Skeletal muscle satellite cell (primary cell): ENCODE results near the gene AAGAB.

Experiments used
- H3K27me3 ChIP-seq: 2 replicates; pipeline ENCODE4 v1.7.0; 2013; ENCODE audit warnings: low read length; ENCODE audit not compliant: control insufficient read depth, insufficient read depth
- H3K36me3 ChIP-seq: 2 replicates; pipeline ENCODE4 v1.7.0; 2013; ENCODE audit warnings: mild to moderate bottlenecking, control low read depth, low read length; ENCODE audit not compliant: insufficient read depth
- H3K4me1 ChIP-seq: 2 replicates; pipeline ENCODE4 v1.7.0; 2013; ENCODE audit warnings: low read length; ENCODE audit not compliant: control insufficient read depth, insufficient read depth
- H3K4me2 ChIP-seq: 2 replicates; pipeline ENCODE4 v1.7.0; 2013; ENCODE audit warnings: mild to moderate bottlenecking, low read length
- H3K4me3 ChIP-seq: 2 replicates; pipeline ENCODE4 v1.7.0; 2013; ENCODE audit warnings: low read length
- H3K9ac ChIP-seq: 2 replicates; pipeline ENCODE4 v1.7.0; 2013; ENCODE audit warnings: mild to moderate bottlenecking, low read depth, low read length, moderate library complexity
- H3K9me3 ChIP-seq: replicated peaks from 2 replicates; pipeline ENCODE4 v1.7.0; 2013; ENCODE audit warnings: mild to moderate bottlenecking, control low read depth, low read length

AAGAB gene

DNA sequence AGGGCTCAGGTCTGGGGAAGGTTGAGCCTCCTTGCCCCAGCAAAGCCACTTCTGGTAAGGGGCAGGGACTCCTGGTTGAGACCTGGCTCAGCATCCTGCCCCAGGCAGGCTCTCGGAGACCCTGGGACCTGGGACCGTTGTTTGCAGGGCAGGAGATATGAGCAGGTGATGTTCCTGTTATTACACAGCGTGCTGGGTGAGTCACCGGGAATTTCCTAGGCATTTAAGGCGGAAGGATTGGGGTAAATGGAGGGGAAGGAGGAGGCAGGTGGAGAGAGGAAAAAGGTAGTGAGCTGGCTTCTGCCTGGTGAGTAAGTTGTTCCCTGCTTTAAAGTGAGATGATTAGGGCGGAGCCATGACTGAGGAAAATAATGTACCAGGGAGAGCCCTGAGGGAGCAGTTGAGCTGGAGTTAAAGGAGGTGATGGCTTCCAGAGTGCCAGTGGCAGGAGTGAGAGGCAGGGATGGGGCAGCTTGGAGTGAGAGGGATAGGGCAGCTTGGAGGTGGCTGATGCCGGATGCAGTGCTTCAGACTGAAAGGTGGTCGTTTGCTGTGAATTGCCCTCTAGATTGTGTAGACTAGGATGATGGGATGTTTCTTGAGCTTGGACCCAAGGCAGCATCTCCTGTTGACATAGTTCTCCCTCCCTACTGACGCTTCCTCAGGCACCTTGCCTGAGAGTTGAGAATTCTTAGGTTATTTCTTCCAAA is 79.4 kb downstream of the AAGAB start:
- Histone ChIP-seq H3K9ac (no peak overlapping the region), H3K4me3 (no peak overlapping the region), H3K4me1 (peaks cover 80% of the 10 kb centered on the region)

DNA sequence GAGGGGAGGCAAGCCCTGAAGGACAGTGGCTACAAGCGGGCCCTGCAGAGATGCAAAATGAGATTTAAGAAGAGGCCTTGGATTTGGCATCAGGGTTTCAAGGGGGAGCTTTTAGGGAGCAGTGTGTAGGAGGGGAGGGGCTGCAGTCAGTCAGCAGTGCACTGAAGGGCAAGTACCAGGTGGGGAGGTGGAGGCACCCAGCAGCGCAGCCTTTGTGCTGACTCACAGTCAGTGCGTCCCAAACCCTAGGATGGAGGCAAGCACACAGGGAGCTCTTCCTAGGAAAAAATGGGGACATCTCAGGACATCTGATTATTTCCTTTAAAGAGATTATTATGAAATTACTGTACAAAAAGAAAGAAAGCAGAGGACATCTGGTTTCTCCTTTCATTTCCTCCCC is 80.0 kb downstream of the AAGAB start:
- Histone ChIP-seq H3K9ac (no peak overlapping the region), H3K36me3 (peaks cover 79% of the 10 kb centered on the region), H3K4me2 (no peak overlapping the region), H3K9me3 (no peaks in the 10 kb centered on the region), H3K4me1 (peaks cover 78% of the 10 kb centered on the region), H3K27me3 (no peaks in the 10 kb centered on the region), H3K4me3 (no peak overlapping the region)

More for the DNA sequence above, 79.4 kb downstream of the AAGAB start:
- Histone ChIP-seq H3K4me2 (no peak overlapping the region), H3K27me3 (no peaks in the 10 kb centered on the region), H3K9me3 (no peaks in the 10 kb centered on the region), H3K36me3 (peaks cover 80% of the 10 kb centered on the region)

DNA sequence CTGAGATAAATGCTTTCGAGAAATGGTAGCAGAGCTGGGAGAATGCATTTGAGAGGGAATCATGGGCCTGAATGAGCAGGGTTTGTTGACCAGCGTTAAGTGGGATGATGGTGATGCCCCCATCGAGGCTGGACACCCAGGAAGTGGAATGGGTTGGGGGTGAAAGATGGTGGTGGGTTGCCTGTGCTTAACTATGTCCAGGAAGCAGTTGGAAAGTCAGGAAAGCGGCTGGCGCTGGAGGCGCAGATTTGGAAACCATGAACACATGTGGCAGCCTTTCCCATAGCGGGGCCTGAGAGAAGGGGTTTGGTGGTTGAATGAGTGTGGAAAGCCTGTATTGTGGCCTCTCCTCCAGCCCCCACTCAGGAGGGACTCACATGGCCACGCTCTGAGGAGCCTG is 80.7 kb downstream of the AAGAB start:
- Histone ChIP-seq H3K36me3 (peaks cover 79% of the 10 kb centered on the region), H3K4me2 (no peak overlapping the region), H3K4me3 (no peak overlapping the region), H3K4me1 (peaks cover 71% of the 10 kb centered on the region), H3K27me3 (no peaks in the 10 kb centered on the region), H3K9me3 (no peaks in the 10 kb centered on the region), H3K9ac (no peak overlapping the region)

DNA sequence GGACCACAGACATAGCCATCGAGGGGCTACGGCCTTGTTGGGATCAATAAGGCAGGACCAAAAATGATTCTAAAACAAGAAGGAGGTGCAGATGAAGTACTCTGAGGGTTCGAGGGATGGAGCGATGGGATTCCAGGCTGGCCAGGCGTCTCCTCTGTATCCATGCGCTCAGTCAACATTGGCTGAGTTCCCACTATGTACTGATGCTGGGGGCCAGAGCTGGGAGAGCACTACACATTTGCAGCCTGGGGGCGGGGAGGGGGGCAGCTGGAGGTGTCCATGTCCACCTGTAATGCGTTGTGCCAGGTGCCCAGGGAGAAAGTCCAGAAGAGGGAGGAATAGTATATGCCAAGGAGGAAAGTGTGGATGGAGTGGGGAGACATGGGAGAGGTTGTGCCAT is 81.5 kb downstream of the AAGAB start:
- no peaks in the 10 kb centered on the region for H3K27me3 ChIP-seq
- peaks cover 84% of the 10 kb centered on the region for H3K36me3 ChIP-seq
- no peak overlapping the region for H3K9ac ChIP-seq
- H3K4me3 ChIP-seq: no peak overlapping the region
- H3K4me2 ChIP-seq: no peak overlapping the region
- peaks cover 73% of the 10 kb centered on the region for H3K4me1 ChIP-seq
- no peaks in the 10 kb centered on the region for H3K9me3 ChIP-seq

DNA sequence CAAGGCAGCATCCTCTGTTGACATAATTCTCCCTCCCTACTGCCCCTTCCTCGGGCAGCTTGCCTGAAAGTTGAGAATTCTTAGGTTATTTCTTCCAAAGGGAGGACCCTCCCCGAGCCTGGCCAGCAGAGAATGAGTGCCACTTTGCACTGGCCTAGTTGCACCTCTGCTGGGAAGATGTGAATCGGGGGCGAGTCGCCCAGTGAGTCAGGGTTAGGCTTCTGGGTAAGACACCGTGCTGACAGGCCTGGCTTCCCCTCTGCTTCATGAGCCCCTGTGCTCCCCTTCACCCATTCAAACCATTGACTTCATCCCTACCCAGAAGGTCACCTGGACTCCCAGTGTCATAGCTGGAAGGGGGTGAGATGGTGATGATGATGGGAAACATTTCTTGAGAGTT is 82.3 kb downstream of the AAGAB start:
- peaks cover 92% of the 10 kb centered on the region for H3K36me3 ChIP-seq
- H3K9ac ChIP-seq: no peak overlapping the region
- peaks cover 74% of the 10 kb centered on the region for H3K4me1 ChIP-seq
- H3K27me3 ChIP-seq: no peaks in the 10 kb centered on the region
- H3K4me3 ChIP-seq: no peak overlapping the region
- no peaks in the 10 kb centered on the region for H3K9me3 ChIP-seq
- H3K4me2 ChIP-seq: no peak overlapping the region

DNA sequence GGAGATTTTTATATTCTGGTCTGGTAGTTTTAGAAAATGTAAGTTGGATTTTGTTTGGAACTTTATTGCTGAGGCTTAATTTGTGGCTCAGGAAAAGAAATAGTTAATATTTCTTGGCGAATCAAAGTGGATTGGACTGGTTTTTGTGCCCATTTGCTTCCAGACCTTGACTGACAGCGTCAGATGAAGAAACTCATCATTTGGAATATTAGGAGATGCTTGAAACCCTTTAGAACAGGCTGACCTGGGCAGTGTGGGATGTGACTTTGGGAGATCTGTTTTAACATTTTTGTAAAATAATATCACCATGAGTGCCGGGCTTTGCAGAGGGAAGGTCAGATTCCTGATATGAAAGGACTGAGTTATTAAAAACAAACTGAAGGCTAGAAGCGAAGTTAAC is 83.0 kb downstream of the AAGAB start:
- peaks cover 71% of the 10 kb centered on the region for H3K4me1 ChIP-seq
- peak overlapping the region; percentile 31 for H3K9ac ChIP-seq
- H3K36me3 ChIP-seq: peaks cover 92% of the 10 kb centered on the region
- H3K27me3 ChIP-seq: no peaks in the 10 kb centered on the region
- no peak overlapping the region for H3K4me2 ChIP-seq
- H3K4me3 ChIP-seq: no peak overlapping the region
- no peaks in the 10 kb centered on the region for H3K9me3 ChIP-seq

DNA sequence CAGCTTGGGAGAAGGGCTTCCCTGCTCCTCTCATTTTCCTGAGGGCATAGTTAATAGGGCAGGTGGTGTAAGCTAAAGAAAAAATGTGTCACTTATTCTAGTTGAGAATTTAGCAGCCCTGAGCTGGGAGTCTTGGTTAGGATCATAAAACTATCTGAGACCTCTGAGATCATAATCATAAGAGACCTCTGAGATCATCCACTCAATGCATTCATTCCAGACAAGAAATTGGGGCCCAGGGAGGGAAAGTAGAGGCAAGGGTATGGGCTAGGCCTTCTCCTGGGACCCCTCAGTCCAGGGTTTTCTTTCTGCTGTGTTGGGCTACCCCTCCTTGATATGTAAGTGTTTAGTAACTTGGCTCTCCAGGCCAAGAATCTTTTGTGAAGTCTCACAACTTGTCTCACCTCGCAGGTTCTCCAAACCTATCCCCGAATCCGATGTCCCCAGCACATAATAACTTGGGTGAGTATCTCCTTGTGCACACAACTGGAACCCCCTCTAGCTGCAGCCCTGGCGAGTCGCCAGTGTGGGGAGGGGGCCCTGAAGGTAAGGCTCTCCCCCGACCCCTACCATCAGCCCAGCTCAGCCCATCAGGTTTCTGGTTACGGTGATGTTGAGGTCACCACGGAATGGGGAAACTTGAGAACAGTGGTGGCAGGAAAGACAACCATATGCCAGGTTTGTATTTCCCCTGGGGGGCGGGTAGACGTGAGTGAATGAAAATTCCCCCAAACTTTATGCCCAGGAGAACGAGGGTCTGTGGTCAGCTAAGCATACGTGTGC is 84.1 kb downstream of the AAGAB start:
- Histone ChIP-seq H3K4me1 (peaks cover 70% of the 10 kb centered on the region), H3K27me3 (no peaks in the 10 kb centered on the region), H3K9ac (no peak overlapping the region), H3K9me3 (no peaks in the 10 kb centered on the region), H3K4me2 (no peak overlapping the region), H3K4me3 (no peak overlapping the region), H3K36me3 (peaks cover 91% of the 10 kb centered on the region)

DNA sequence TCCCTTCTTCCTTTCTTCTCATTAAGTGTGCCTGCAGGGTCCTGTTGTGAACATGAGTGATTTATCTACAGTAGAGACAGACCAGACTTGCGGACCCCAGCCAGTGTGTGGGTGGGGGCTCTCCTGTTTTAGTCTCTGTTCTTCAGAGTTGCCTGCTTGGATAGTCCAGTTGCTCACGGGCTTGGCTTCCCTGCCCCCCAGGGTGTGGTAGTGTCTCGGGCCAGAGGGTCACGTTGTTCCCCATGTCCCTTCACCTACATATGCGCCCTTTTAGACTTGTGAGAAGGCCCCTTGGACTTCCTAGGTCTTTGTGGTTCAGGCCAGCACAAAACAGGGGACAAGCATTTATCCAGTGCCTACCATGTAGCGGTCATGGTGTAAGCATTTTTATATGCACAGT is 85.8 kb downstream of the AAGAB start:
- Histone ChIP-seq H3K27me3 (no peaks in the 10 kb centered on the region), H3K4me1 (peaks cover 69% of the 10 kb centered on the region), H3K4me2 (peak overlapping the region; percentile 13), H3K9ac (peak overlapping the region; percentile 32), H3K4me3 (no peak overlapping the region), H3K36me3 (peaks cover 86% of the 10 kb centered on the region), H3K9me3 (no peaks in the 10 kb centered on the region)

DNA sequence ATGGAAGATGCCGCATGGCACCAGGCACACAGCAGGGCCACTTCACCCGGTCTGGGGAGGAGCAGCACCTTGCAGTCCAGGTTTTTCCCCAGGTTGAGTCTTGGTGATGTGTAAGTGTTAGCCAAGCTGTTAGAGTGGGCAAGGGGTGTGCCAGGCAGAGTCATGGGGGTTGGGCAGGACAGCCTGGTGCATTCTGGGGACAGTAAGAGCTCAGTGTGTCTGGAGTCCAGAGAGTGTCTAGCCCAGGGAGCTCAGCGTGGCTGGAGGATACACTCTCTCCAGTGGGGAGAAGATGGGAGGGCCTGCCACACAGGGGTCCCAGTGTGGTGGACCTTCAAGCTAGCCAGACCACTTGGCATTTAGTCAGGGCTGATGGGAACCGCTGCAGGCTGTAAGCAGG is 87.4 kb downstream of the AAGAB start:
- H3K9ac ChIP-seq: peak overlapping the region; percentile 34
- peaks cover 67% of the 10 kb centered on the region for H3K4me1 ChIP-seq
- peaks cover 71% of the 10 kb centered on the region for H3K36me3 ChIP-seq
- no peak overlapping the region for H3K4me2 ChIP-seq
- H3K9me3 ChIP-seq: no peaks in the 10 kb centered on the region
- no peaks in the 10 kb centered on the region for H3K27me3 ChIP-seq
- H3K4me3 ChIP-seq: no peak overlapping the region

DNA sequence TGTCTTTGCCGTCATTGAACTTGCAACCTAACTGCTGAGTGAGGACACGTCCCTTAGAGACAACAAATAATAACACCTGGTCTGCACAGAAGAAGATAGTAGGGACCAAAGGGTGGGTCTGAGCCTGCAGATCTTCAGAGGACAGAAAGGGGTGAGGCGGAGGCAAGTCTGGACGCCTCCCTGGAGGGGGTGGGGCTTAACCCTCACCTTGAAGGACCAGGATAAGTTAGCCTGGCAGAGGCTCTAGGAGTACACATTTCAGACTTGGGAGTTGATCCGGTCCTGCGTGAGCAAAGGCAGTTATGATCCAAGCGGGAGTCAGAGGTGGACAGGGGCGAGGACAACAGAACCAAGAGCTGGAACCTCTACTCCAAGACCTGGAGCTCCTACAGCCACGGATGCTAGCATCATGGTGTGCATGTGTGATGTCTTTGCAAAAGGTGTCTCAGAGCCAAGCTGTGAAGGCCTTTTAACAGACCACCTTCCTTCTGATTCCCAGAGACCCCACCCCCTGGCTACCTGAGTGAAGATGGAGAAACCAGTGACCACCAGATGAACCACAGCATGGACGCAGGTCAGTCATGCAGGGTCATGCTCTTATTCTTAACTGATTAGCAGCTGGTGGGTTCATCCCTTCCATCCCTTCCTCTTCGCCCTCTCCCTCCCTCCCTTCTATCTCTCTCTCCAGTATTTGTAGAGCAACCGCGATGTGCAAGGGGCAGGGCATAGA is 88.0 kb downstream of the AAGAB start:
- Histone ChIP-seq H3K9me3 (no peaks in the 10 kb centered on the region), H3K36me3 (peaks cover 64% of the 10 kb centered on the region), H3K9ac (no peak overlapping the region), H3K27me3 (no peaks in the 10 kb centered on the region), H3K4me2 (no peak overlapping the region), H3K4me1 (peaks cover 65% of the 10 kb centered on the region), H3K4me3 (no peak overlapping the region)
